ENCODE measurements around the gene ANXA1. TPM values are rescaled to one million over a fixed set of nuclear protein-coding genes. Genes with fewer than 3 reads are reported as not detected.

Gene ANXA1
- total and polyA plus RNA-seq, 7 donors, result 52.5 to 214 (median 135) TPM

DNA sequence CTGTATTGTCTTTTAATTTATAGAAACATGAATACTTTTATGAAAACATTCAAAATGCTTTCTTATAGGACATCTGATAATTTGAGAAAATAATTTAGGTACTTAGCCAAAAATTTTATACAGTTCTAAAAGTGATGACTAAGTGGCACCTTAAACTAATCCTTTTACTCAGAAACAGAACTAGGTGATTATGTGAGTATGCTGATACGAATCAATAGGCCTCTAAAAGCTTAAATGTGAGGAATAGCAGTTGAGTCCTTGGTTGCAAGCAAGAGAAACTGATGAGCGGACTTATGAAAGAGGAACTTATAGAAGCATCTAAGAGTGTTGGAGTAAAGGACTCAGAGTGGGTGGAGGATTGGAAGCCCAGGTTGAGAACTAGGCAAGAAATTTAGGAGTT, 26.4 kb downstream of the ANXA1 start:
- Histone ChIP-seq H3K36me3 (no peaks in the 10 kb centered on the region), H3K9me3 (no peaks in the 10 kb centered on the region), H3K27me3 (no peaks in the 10 kb centered on the region), H3K4me3 (no peak overlapping the region), H3K27ac (no peak overlapping the region), H3K4me1 (peaks cover 0 to 14% (median 7%) of the 10 kb centered on the region in 4 donors)
- WGBS, 2 donors, result 92 to 95% methylated on average over 2 of the region's 2 CpGs
- intact Hi-C loops (cut with DNase I), result no loop called here
- TF ChIP-seq POLR2AphosphoS5 (IDR thresholded peaks at IDR 0.05), result no peak
- DNase-seq, result no peak

- TF ChIP-seq, protein P1, sequence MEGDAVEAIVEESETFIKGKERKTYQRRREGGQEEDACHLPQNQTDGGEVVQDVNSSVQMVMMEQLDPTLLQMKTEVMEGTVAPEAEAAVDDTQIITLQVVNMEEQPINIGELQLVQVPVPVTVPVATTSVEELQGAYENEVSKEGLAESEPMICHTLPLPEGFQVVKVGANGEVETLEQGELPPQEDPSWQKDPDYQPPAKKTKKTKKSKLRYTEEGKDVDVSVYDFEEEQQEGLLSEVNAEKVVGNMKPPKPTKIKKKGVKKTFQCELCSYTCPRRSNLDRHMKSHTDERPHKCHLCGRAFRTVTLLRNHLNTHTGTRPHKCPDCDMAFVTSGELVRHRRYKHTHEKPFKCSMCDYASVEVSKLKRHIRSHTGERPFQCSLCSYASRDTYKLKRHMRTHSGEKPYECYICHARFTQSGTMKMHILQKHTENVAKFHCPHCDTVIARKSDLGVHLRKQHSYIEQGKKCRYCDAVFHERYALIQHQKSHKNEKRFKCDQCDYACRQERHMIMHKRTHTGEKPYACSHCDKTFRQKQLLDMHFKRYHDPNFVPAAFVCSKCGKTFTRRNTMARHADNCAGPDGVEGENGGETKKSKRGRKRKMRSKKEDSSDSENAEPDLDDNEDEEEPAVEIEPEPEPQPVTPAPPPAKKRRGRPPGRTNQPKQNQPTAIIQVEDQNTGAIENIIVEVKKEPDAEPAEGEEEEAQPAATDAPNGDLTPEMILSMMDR (IDR thresholded peaks at IDR 0.05), result no peak
- TF ChIP-seq POLR2A (IDR thresholded peaks at IDR 0.05) (no peak), POLR2AphosphoS5 (IDR thresholded peaks at IDR 0.05) (no peak), EP300 (IDR thresholded peaks at IDR 0.05) (no peak)
- Histone ChIP-seq H3K27me3 (no peaks in the 10 kb centered on the region), H3K4me3 (no peak overlapping the region), H3K4me1 (peaks cover 0 to 14% (median 7%) of the 10 kb centered on the region in 4 donors), H3K9me3 (no peaks in the 10 kb centered on the region), H3K36me3 (no peaks in the 10 kb centered on the region), H3K27ac (peak overlapping the region in 1 of 4 donors; percentile 17)
- intact Hi-C loops (cut with DNase I), result no loop called here
- 77 to 78% methylated on average over 3 of the region's 3 CpGs for WGBS, 2 donors
- no peak for DNase-seq
Measured at GRCh38 chr9:73179589-73179988, 27.9 kb downstream of the ANXA1 start.

DNA sequence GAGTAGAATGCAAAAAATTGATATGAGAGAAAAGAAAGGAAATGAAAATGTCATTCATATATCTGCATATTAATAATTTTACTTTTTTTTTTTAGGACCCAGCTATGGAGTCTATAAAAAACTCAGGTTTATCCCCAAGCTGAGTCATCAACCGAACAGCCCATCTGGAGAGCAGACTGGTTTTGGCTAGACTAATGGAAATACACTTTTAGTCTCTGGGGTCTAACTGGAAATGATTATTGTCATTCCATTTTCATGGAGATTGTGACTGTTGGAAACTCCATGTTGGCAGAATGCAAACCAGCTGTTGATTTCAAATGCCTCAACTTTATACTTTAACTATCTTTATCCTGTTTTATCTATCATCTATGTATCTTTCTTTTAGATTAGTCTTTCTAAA, 28.7 kb downstream of the ANXA1 start:
- Histone ChIP-seq H3K27ac (no peak overlapping the region), H3K4me3 (no peak overlapping the region), H3K27me3 (no peaks in the 10 kb centered on the region), H3K4me1 (peaks cover 0 to 14% (median 7%) of the 10 kb centered on the region in 4 donors), H3K9me3 (no peaks in the 10 kb centered on the region), H3K36me3 (no peaks in the 10 kb centered on the region)
- TF ChIP-seq POLR2AphosphoS5 (IDR thresholded peaks at IDR 0.05) (peak in 1 of 4 donors; percentile 13), POLR2A (IDR thresholded peaks at IDR 0.05) (no peak)
- WGBS, 2 donors, result 60 to 73% methylated on average over 1 of the region's 1 CpG
- intact Hi-C loops (cut with DNase I), result loop anchor here (5.0 kb wide), 2 partner anchors 148 to 323 kb away; no protein-coding TSS in a partner anchor
- DNase-seq, result no peak

- Histone ChIP-seq H3K27ac (no peak overlapping the region), H3K27me3 (no peaks in the 10 kb centered on the region), H3K4me1 (peaks cover 0 to 14% (median 7%) of the 10 kb centered on the region in 4 donors), H3K4me3 (no peak overlapping the region), H3K36me3 (no peaks in the 10 kb centered on the region), H3K9me3 (no peaks in the 10 kb centered on the region)
- intact Hi-C loops (cut with DNase I), result loop anchor here (5.0 kb wide), 2 partner anchors 151 to 326 kb away; no protein-coding TSS in a partner anchor
- no peak for DNase-seq
- WGBS, 2 donors, result 87 to 96% methylated on average over 1 of the region's 1 CpG
- TF ChIP-seq POLR2AphosphoS5 (IDR thresholded peaks at IDR 0.05) (no peak), EP300 (IDR thresholded peaks at IDR 0.05) (no peak), POLR2A (IDR thresholded peaks at IDR 0.05) (no peak)
- TF ChIP-seq, protein P1 (IDR thresholded peaks at IDR 0.05), result no peak
Measured at GRCh38 chr9:73182928-73183327, 31.3 kb downstream of the ANXA1 start.

DNA sequence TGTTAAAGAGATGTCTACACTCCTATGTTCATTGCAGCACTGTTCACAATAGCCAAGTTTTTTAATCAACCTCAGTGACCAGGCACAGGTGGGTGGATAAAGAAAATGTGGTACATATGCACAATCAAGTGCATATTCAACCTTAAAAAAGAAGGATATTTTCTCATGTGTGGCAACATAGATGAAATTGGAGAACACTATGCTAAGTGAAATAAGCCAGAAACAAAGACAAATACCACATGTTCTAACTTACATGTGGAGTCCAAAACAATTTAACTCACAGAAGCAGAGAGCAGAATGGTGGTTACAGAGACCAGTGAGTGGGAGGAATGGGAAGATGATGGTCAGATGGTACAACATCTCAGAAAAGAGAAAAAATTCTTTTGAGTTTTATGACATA, 31.8 kb downstream of the ANXA1 start:
- DNase-seq, result no peak
- Histone ChIP-seq H3K4me1 (peaks cover 0 to 14% (median 7%) of the 10 kb centered on the region in 4 donors), H3K27me3 (no peaks in the 10 kb centered on the region), H3K27ac (no peak overlapping the region), H3K36me3 (no peaks in the 10 kb centered on the region), H3K9me3 (no peaks in the 10 kb centered on the region), H3K4me3 (no peak overlapping the region)
- TF ChIP-seq, protein P1 (IDR thresholded peaks at IDR 0.05), result no peak
- TF ChIP-seq POLR2A (IDR thresholded peaks at IDR 0.05), result no peak
- no peak for TF ChIP-seq EP300 (IDR thresholded peaks at IDR 0.05)
- no peak for TF ChIP-seq POLR2AphosphoS5 (IDR thresholded peaks at IDR 0.05)
- intact Hi-C loops (cut with DNase I), result loop anchor here (5.0 kb wide), 2 partner anchors 151 to 326 kb away; no protein-coding TSS in a partner anchor

Measured in sigmoid colon (tissue), 7 donors.